ENCODE measurements around the gene RNASEH2B. TPM values are rescaled to one million over a fixed set of nuclear protein-coding genes. Genes with fewer than 3 reads are reported as not detected.

Gene RNASEH2B
- total and polyA plus RNA-seq, 9 of the 15 experiments (the other 6 are each of a cell fraction or from before 2014, with no cell fraction given), result 26.3 to 109 (median 62.5) TPM

- TF ChIP-seq RB1 (IDR thresholded peaks at IDR 0.05; ENCODE audit: low read depth) (peak; percentile 74), TAF9B (IDR thresholded peaks at IDR 0.05; ENCODE audit: partially characterized antibody) (peak; percentile 56), GATAD2B (IDR thresholded peaks at IDR 0.05; ENCODE audit: borderline replicate concordance) (no peak; the same call in 1 of the 2 replicates), MAZ (CRISPR knock-in tag; conservative IDR thresholded peaks at IDR 0.05 in 1 of 2, IDR thresholded peaks at IDR 0.05 in 1 of 2) (peak; percentile 22 to 36; a peak in 1 of 4 replicates), ATF7 (IDR thresholded peaks at IDR 0.05) (peak; percentile 90), RFX5 (IDR thresholded peaks at IDR 0.05; ENCODE audit: low read depth, low read length) (no peak), ZBTB1 (CRISPR knock-in tag; IDR thresholded peaks at IDR 0.05; ENCODE audit: borderline replicate concordance, low read depth) (peak; percentile 37; the same call in 1 of the 2 replicates), RAD51 (IDR thresholded peaks at IDR 0.05; ENCODE audit: borderline replicate concordance, low read depth) (no peak)
- TF ChIP-seq, protein P1, sequence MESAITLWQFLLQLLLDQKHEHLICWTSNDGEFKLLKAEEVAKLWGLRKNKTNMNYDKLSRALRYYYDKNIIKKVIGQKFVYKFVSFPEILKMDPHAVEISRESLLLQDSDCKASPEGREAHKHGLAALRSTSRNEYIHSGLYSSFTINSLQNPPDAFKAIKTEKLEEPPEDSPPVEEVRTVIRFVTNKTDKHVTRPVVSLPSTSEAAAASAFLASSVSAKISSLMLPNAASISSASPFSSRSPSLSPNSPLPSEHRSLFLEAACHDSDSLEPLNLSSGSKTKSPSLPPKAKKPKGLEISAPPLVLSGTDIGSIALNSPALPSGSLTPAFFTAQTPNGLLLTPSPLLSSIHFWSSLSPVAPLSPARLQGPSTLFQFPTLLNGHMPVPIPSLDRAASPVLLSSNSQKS (CRISPR knock-in tag; IDR thresholded peaks at IDR 0.05), result no peak
- TF ChIP-seq, protein P2, sequence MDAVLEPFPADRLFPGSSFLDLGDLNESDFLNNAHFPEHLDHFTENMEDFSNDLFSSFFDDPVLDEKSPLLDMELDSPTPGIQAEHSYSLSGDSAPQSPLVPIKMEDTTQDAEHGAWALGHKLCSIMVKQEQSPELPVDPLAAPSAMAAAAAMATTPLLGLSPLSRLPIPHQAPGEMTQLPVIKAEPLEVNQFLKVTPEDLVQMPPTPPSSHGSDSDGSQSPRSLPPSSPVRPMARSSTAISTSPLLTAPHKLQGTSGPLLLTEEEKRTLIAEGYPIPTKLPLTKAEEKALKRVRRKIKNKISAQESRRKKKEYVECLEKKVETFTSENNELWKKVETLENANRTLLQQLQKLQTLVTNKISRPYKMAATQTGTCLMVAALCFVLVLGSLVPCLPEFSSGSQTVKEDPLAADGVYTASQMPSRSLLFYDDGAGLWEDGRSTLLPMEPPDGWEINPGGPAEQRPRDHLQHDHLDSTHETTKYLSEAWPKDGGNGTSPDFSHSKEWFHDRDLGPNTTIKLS (IDR thresholded peaks at IDR 0.05; ENCODE audit: borderline replicate concordance, low read depth), result peak; percentile 31; the same call in 1 of the 2 replicates
- TF ChIP-seq, protein P3, sequence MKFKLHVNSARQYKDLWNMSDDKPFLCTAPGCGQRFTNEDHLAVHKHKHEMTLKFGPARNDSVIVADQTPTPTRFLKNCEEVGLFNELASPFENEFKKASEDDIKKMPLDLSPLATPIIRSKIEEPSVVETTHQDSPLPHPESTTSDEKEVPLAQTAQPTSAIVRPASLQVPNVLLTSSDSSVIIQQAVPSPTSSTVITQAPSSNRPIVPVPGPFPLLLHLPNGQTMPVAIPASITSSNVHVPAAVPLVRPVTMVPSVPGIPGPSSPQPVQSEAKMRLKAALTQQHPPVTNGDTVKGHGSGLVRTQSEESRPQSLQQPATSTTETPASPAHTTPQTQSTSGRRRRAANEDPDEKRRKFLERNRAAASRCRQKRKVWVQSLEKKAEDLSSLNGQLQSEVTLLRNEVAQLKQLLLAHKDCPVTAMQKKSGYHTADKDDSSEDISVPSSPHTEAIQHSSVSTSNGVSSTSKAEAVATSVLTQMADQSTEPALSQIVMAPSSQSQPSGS (CRISPR knock-in tag; IDR thresholded peaks at IDR 0.05), result 0 out of 2 replicates have a peak, but pooled peaks have one; percentile 27
Measured at GRCh38 chr13:50909605-50910484, at the start of gene RNASEH2B (continued).

All from K562 (cell line).